K562 (cell line): ENCODE measurements around the gene BIRC5. TPM values are rescaled to one million over a fixed set of nuclear protein-coding genes. Genes with fewer than 3 reads are reported as not detected.

Experiments used
- BRCA1 ChIP-seq, 2 experiments: fragments of 450-650 bp in 1 of 2; sonication (generic) in 1 of 2; formaldehyde crosslinking in 1 of 2; IDR thresholded peaks; 2 replicates each; pipeline versions ENCODE4 v1.5.0 to v1.6.1; 2017 to 2020; ENCODE audit warnings: mild to moderate bottlenecking in 1 of 2, missing genetic modification reagents in 1 of 2
- CHD4 ChIP-seq: fragments of 200-600 bp; sonication (generic); IDR thresholded peaks from 3 replicates; pipeline ENCODE4 v1.6.1; 2012; ENCODE audit warnings: low read depth, mild to moderate bottlenecking, mixed read lengths, low read length, inconsistent platforms; ENCODE audit not compliant: insufficient read depth, insufficient replicate concordance, poor library complexity, severe bottlenecking
- CXXC5 ChIP-seq: fragments of 250-450 bp; sonication (Bioruptor Pico); IDR thresholded peaks from 2 replicates; pipeline ENCODE4 v1.8.0; 2022; ENCODE audit warnings: inconsistent platforms, mild to moderate bottlenecking, moderate library complexity
- EWSR1 ChIP-seq: fragments of 450-650 bp; IDR thresholded peaks from 2 replicates; pipeline ENCODE4 v1.6.1; 2018; ENCODE audit warnings: borderline replicate concordance, mild to moderate bottlenecking, low read depth, moderate library complexity; ENCODE audit not compliant: partially characterized antibody
- MCM7 ChIP-seq, 2 experiments: fragments of 450-650 bp; IDR thresholded peaks; 2 replicates each; pipeline ENCODE4 v1.6.1; 2016 to 2018
- NEUROD1 ChIP-seq: fragments of 150-350 bp; IDR thresholded peaks from 2 replicates; pipeline ENCODE4 v1.6.1; 2014; ENCODE audit warnings: borderline replicate concordance, low read length, low read depth; ENCODE audit not compliant: partially characterized antibody
- POLR3A ChIP-seq: IDR thresholded peaks from 2 replicates; pipeline ENCODE4 v1.6.1; 2011; ENCODE audit warnings: borderline replicate concordance, mild to moderate bottlenecking, moderate library complexity; ENCODE audit not compliant: insufficient read length, insufficient read depth; ENCODE audit errors: extremely low read depth
- PPARD ChIP-seq: fragments of 250-450 bp; sonication (Bioruptor Pico); IDR thresholded peaks from 2 replicates; pipeline ENCODE4 v1.8.0; 2022; ENCODE audit warnings: inconsistent platforms, mild to moderate bottlenecking, moderate library complexity
- REST ChIP-seq, 2 experiments: fragments of 450-650 bp; formaldehyde crosslinking in 1 of 2; IDR thresholded peaks; 2 replicates each; pipeline versions ENCODE4 v1.4.0 to v1.6.1; 2014 to 2020; ENCODE audit warnings: mild to moderate bottlenecking in 2 of 2, borderline replicate concordance in 1 of 2, low read depth in 1 of 2
- SFPQ ChIP-seq: fragments of 200-400 bp; formaldehyde crosslinking; IDR thresholded peaks from 2 replicates; pipeline ENCODE4 v1.6.1; 2017; ENCODE audit warnings: mild to moderate bottlenecking, low read depth, low read length, moderate library complexity
- SMARCC2 ChIP-seq: fragments of 450-650 bp; IDR thresholded peaks from 2 replicates; pipeline ENCODE4 v1.6.1; 2017; ENCODE audit warnings: antibody characterized with exemption, moderate library complexity, mild to moderate bottlenecking, low read depth
- SREBF2 ChIP-seq: sonication (generic); formaldehyde crosslinking; IDR thresholded peaks from 2 replicates; pipeline ENCODE4 v1.4.0; 2020; ENCODE audit warnings: mild to moderate bottlenecking, missing genetic modification reagents
- TFAM ChIP-seq: fragments of 250-450 bp; sonication (Bioruptor Pico); conservative IDR thresholded peaks from 2 replicates; pipeline ENCODE4 v1.5.0; 2021; ENCODE audit warnings: mild to moderate bottlenecking, moderate library complexity
- WHSC1 ChIP-seq: IDR thresholded peaks from one replicate; pipeline ENCODE4 v1.6.1; 2012; ENCODE audit warnings: low read length, control low read depth, inconsistent platforms
- ZBED1 ChIP-seq: IDR thresholded peaks from 2 replicates; pipeline ENCODE4 v1.6.1; 2014
- ZNF12 ChIP-seq: sonication (generic); formaldehyde crosslinking; IDR thresholded peaks from 2 replicates; pipeline ENCODE4 v1.4.0; 2020; ENCODE audit warnings: mild to moderate bottlenecking, missing genetic modification reagents
- ZNF644 ChIP-seq: fragments of 200-800 bp; sonication (Bioruptor generic); IDR thresholded peaks from 2 replicates; pipeline ENCODE4 v1.6.1; 2016; ENCODE audit warnings: low read depth, missing genetic modification characterization, missing compliant biosample characterization
- polyA plus RNA-seq, 8 experiments: library from polyadenylated mRNA; depleted of rRNA in 4 of 8; stranded (reverse) in 5 of 8; unstranded in 3 of 8; fragments of >200 nt; fragmentation: Nextera tagmentation in 2 of 8; fragmentation: Illumina TruSeq in 1 of 8; extraction: Ambion mirVana in 2 of 8; extraction: Trizol in 1 of 8; gene quantifications; 2 replicates each; pipeline versions ENCODE4 v1.2.1 to v1.2.3, GENCODE V29; 2011 to 2014; ENCODE audit warnings: inconsistent platforms in 1 of 8, missing spikeins in 1 of 8
- total RNA-seq, 7 experiments: library from RNA; depleted of rRNA in 6 of 7; stranded (reverse); fragments of >200 nt in 6 of 7; fragmentation: Illumina TruSeq in 2 of 7; extraction: Trizol in 2 of 7; gene quantifications; 2 replicates each; pipeline versions ENCODE4 v1.2.1 to v1.2.3, GENCODE V29; 2011 to 2021; ENCODE audit warnings: low replicate concordance in 1 of 7

Gene BIRC5
- total and polyA plus RNA-seq, 9 of the 15 experiments (the other 6 are each of a cell fraction or from before 2014, with no cell fraction given): 64.4 to 140 (median 101) TPM

GRCh38 chr17:78241277-78242023, 27.4 kb downstream of the BIRC5 start (continued):
- TF ChIP-seq REST (IDR thresholded peaks at IDR 0.05; ENCODE audit: borderline replicate concordance): no peak
- TF ChIP-seq REST (CRISPR knock-in tag; IDR thresholded peaks at IDR 0.05; ENCODE audit: low read depth): no peak
- TF ChIP-seq WHSC1: no peak
- peak; percentile 61; the same call in 1 of the 2 replicates for TF ChIP-seq ZNF644
- TF ChIP-seq CHD4: no peak
- TF ChIP-seq SFPQ: no peak
- no peak for TF ChIP-seq ZBED1
- no peak for TF ChIP-seq PPARD (CRISPR knock-in tag)
- no peak for TF ChIP-seq EWSR1
- TF ChIP-seq SMARCC2: no peak
- no peak for TF ChIP-seq MCM7 (IDR thresholded peaks at IDR 0.05)
- no peak for TF ChIP-seq POLR3A
- peak; percentile 42; the same call in 1 of the 2 replicates for TF ChIP-seq CXXC5
- no peak for TF ChIP-seq BRCA1 (IDR thresholded peaks at IDR 0.05)
- TF ChIP-seq BRCA1 (CRISPR knock-in tag; IDR thresholded peaks at IDR 0.05): no peak
- TF ChIP-seq TFAM: no peak
- no peak for TF ChIP-seq ZNF12 (CRISPR knock-in tag)
- no peak for TF ChIP-seq SREBF2 (CRISPR knock-in tag)
- peak; percentile 94 for TF ChIP-seq NEUROD1
